Activated T-helper 9 cell treated with anti-CD3 and anti-CD28 coated beads, Interleukin-2, amount 50 U/mL, for 16 hours (primary cell): Measurements from ENCODE around the gene VSIG4.
"Not testable (repeated sequence)": the region's sequence is repeated elsewhere in the genome, so short reads cannot be mapped to it uniquely, and the experiment has no call there.

Experiments
- DNase-seq: peaks from one replicate; pipeline ENCODE4 v3.0.0-alpha.2; 2020; ENCODE audit warnings: low read depth

VSIG4 gene

GRCh38 chrX:66039944-66040343, at the start of gene VSIG4:
Gene VSIG4, minus strand, starts transcription at chrX:66040080. Its CDS starts 82 bp downstream, at chrX:66039998.
- no peak for DNase-seq

GRCh38 chrX:66076801-66077200, 36.9 kb upstream of the VSIG4 start:
- no peak for DNase-seq

GRCh38 chrX:66074920-66075879, 35.3 kb upstream of the VSIG4 start:
- peak; percentile 15 for DNase-seq

GRCh38 chrX:66071126-66071525, 31.2 kb upstream of the VSIG4 start:
- no peak for DNase-seq

GRCh38 chrX:66064261-66064660, 24.4 kb upstream of the VSIG4 start:
- DNase-seq, result no peak

- DNase-seq, result not testable (repeated sequence)
Measured at GRCh38 chrX:66057019-66057418, 17.1 kb upstream of the VSIG4 start.

- no peak for DNase-seq
Measured at GRCh38 chrX:66054978-66055377, 15.1 kb upstream of the VSIG4 start.

GRCh38 chrX:66053414-66053813, 13.5 kb upstream of the VSIG4 start:
- DNase-seq, result no peak

- DNase-seq, result no peak
Measured at GRCh38 chrX:66051980-66052379, 12.1 kb upstream of the VSIG4 start.

GRCh38 chrX:66050140-66050569, 10.3 kb upstream of the VSIG4 start:
- no peak for DNase-seq

- no peak for DNase-seq
Measured at GRCh38 chrX:66049056-66049455, 9.2 kb upstream of the VSIG4 start.

- DNase-seq, result peak; percentile 9
Measured at GRCh38 chrX:66046612-66047235, 6.8 kb upstream of the VSIG4 start.

- DNase-seq, result no peak
Measured at GRCh38 chrX:66045894-66046293, 6.0 kb upstream of the VSIG4 start.

GRCh38 chrX:66043584-66043983, 3.7 kb upstream of the VSIG4 start:
- DNase-seq, result no peak

- no peak for DNase-seq
Measured at GRCh38 chrX:66042307-66043077, 2.6 kb upstream of the VSIG4 start.

GRCh38 chrX:66038115-66038514, 1.8 kb downstream of the VSIG4 start:
- no peak for DNase-seq

- DNase-seq, result no peak
Measured at GRCh38 chrX:66036231-66036630, 3.6 kb downstream of the VSIG4 start.

GRCh38 chrX:66035667-66036066, 4.2 kb downstream of the VSIG4 start:
- no peak for DNase-seq

- DNase-seq, result no peak
Measured at GRCh38 chrX:66030505-66031317, 9.2 kb downstream of the VSIG4 start.

GRCh38 chrX:66028936-66029335, 10.9 kb downstream of the VSIG4 start:
- DNase-seq, result no peak

- no peak for DNase-seq
Measured at GRCh38 chrX:66024570-66024969, 15.3 kb downstream of the VSIG4 start.

GRCh38 chrX:66024092-66024467, 15.8 kb downstream of the VSIG4 start:
- no peak for DNase-seq
